H9 (cell line): ENCODE measurements around the gene ATP5PO. TPM values are rescaled to one million over a fixed set of nuclear protein-coding genes. Genes with fewer than 3 reads are reported as not detected.
A peak's percentile ranks its signal among the peaks of the same experiment; 100 is the strongest.

Source experiments
- DNase-seq: peaks from one replicate; pipeline ENCODE4 v3.0.0-alpha.2; 2017
- H2AFZ ChIP-seq: one replicate; pipeline ENCODE4 v1.6.1; 2013; ENCODE audit warnings: mild to moderate bottlenecking, low read length, control low read depth, moderate library complexity
- H2AK5ac ChIP-seq: 2 replicates; pipeline ENCODE4 v1.6.1; 2013; ENCODE audit warnings: low read length, control low read depth, mixed read lengths; ENCODE audit not compliant: insufficient read length
- H2BK120ac ChIP-seq: one replicate; pipeline ENCODE4 v1.6.1; 2013; ENCODE audit warnings: low read depth, mild to moderate bottlenecking, low read length, control low read depth, inconsistent platforms; ENCODE audit not compliant: poor library complexity, severe bottlenecking
- H2BK12ac ChIP-seq: 2 replicates; pipeline ENCODE4 v1.6.1; 2013; ENCODE audit warnings: low read length, control low read depth, mixed read lengths, low read depth; ENCODE audit not compliant: insufficient read length
- H2BK15ac ChIP-seq: 2 replicates; pipeline ENCODE4 v1.6.1; 2013; ENCODE audit warnings: low read depth, low read length, control low read depth
- H2BK20ac ChIP-seq: one replicate; pipeline ENCODE4 v1.6.1; 2013; ENCODE audit warnings: low read depth, mild to moderate bottlenecking, low read length, control low read depth, inconsistent platforms; ENCODE audit not compliant: poor library complexity, severe bottlenecking
- H2BK5ac ChIP-seq: 2 replicates; pipeline ENCODE4 v1.6.1; 2013; ENCODE audit warnings: low read length, control low read depth, mixed read lengths; ENCODE audit not compliant: insufficient read length
- H3K14ac ChIP-seq: 2 replicates; pipeline ENCODE4 v1.6.1; 2013; ENCODE audit warnings: low read length, control low read depth; ENCODE audit not compliant: insufficient read depth
- H3K18ac ChIP-seq: 2 replicates; pipeline ENCODE4 v1.6.1; 2013; ENCODE audit warnings: low read depth, mild to moderate bottlenecking, mixed read lengths, low read length, control low read depth; ENCODE audit not compliant: insufficient read length
- H3K23ac ChIP-seq: 2 replicates; pipeline ENCODE4 v1.6.1; 2013; ENCODE audit warnings: low read length, control low read depth, mixed read lengths, low read depth; ENCODE audit not compliant: insufficient read length
- H3K23me2 ChIP-seq: 2 replicates; pipeline ENCODE4 v1.6.1; 2013; ENCODE audit warnings: low read depth, mild to moderate bottlenecking, mixed read lengths, low read length, control low read depth; ENCODE audit not compliant: insufficient read length, poor library complexity, severe bottlenecking
- H3K27ac ChIP-seq: 2 replicates; pipeline ENCODE4 v1.5.1; 2013; ENCODE audit warnings: low read length, control low read depth, mixed read lengths, low read depth; ENCODE audit not compliant: insufficient read length
- H3K27me3 ChIP-seq: 2 replicates; pipeline ENCODE4 v1.6.1; 2013; ENCODE audit warnings: low read length, control low read depth, inconsistent platforms; ENCODE audit not compliant: insufficient read depth
- H3K4ac ChIP-seq: 2 replicates; pipeline ENCODE4 v1.6.1; 2013; ENCODE audit warnings: low read depth, mild to moderate bottlenecking, control low read depth, inconsistent platforms, low read length, moderate library complexity
- H3K4me1 ChIP-seq: 2 replicates; pipeline ENCODE4 v1.6.1; 2013; ENCODE audit warnings: low read length, control low read depth, inconsistent platforms; ENCODE audit not compliant: insufficient read depth
- H3K4me2 ChIP-seq: 2 replicates; pipeline ENCODE4 v1.6.1; 2013; ENCODE audit warnings: low read length, control low read depth, mixed read lengths; ENCODE audit not compliant: insufficient read length, insufficient read depth
- H3K56ac ChIP-seq: 2 replicates; pipeline ENCODE4 v1.6.1; 2013; ENCODE audit warnings: low read depth, mild to moderate bottlenecking, mixed read lengths, low read length, control low read depth; ENCODE audit not compliant: insufficient read length
- H3K79me1 ChIP-seq: 2 replicates; pipeline ENCODE4 v1.6.1; 2013; ENCODE audit warnings: low read depth, mild to moderate bottlenecking, moderate library complexity, low read length, control low read depth, inconsistent platforms; ENCODE audit not compliant: insufficient read depth, poor library complexity, severe bottlenecking
- H3K79me2 ChIP-seq: 2 replicates; pipeline ENCODE4 v1.6.1; 2013; ENCODE audit warnings: low read length, control low read depth, inconsistent platforms; ENCODE audit not compliant: insufficient read depth
- H3K9ac ChIP-seq: 2 replicates; pipeline ENCODE4 v1.6.1; 2013; ENCODE audit warnings: low read length, control low read depth, mixed read lengths; ENCODE audit not compliant: insufficient read length; ENCODE audit errors: extremely low read depth
- H3K9me3 ChIP-seq: one replicate; pipeline ENCODE4 v1.6.1; 2013; ENCODE audit warnings: low read depth, low read length, inconsistent platforms; ENCODE audit not compliant: control insufficient read depth
- H3T11ph ChIP-seq: one replicate; pipeline ENCODE4 v1.6.1; 2013; ENCODE audit warnings: mild to moderate bottlenecking, low read length, control low read depth, inconsistent platforms
- H4K20me1 ChIP-seq: one replicate; pipeline ENCODE4 v1.6.1; 2013; ENCODE audit not compliant: control insufficient read depth, insufficient read length, insufficient read depth
- H4K5ac ChIP-seq: 2 replicates; pipeline ENCODE4 v1.6.1; 2013; ENCODE audit warnings: low read depth, mild to moderate bottlenecking, mixed read lengths, low read length, control low read depth; ENCODE audit not compliant: insufficient read length
- H4K8ac ChIP-seq: replicated peaks from 2 replicates; pipeline ENCODE4 v1.6.1; 2013; ENCODE audit warnings: low read length, control low read depth, mixed read lengths, low read depth; ENCODE audit not compliant: insufficient read length
- H4K91ac ChIP-seq: 2 replicates; pipeline ENCODE4 v1.6.1; 2013; ENCODE audit warnings: low read depth, mild to moderate bottlenecking, moderate library complexity, mixed read lengths, low read length, control low read depth; ENCODE audit not compliant: insufficient read length
- H3K27ac Mint-ChIP-seq, 3 experiments: 2 replicates in 2 of 3; 3 replicates in 1 of 3; pipeline ENCODE4 v1.8.0; 2020 to 2021; ENCODE audit warnings: mixed read lengths in 3 of 3, mild to moderate bottlenecking in 1 of 3, moderate library complexity in 1 of 3
- H3K27me3 Mint-ChIP-seq: 2 replicates; pipeline ENCODE4 v1.8.0; 2021; ENCODE audit warnings: low read depth, mild to moderate bottlenecking, moderate library complexity, mixed read lengths
- H3K36me3 Mint-ChIP-seq, 3 experiments: 2 replicates in 2 of 3; 3 replicates in 1 of 3; pipeline ENCODE4 v1.8.0; 2020 to 2021; ENCODE audit warnings: low read depth in 3 of 3, mixed read lengths in 3 of 3; ENCODE audit not compliant: insufficient read depth in 1 of 3
- H3K4me1 Mint-ChIP-seq, 2 experiments: 2 replicates each; pipeline ENCODE4 v1.8.0; 2020; ENCODE audit warnings: mixed read lengths in 2 of 2
- H3K4me3 Mint-ChIP-seq, 2 experiments: 2 replicates in 1 of 2; 3 replicates in 1 of 2; pipeline ENCODE4 v1.8.0; 2020 to 2021; ENCODE audit warnings: mild to moderate bottlenecking in 2 of 2, mixed read lengths in 2 of 2, moderate library complexity in 1 of 2
- H3K9me3 Mint-ChIP-seq, 2 experiments: 2 replicates in 1 of 2; 3 replicates in 1 of 2; pipeline ENCODE4 v1.8.0; 2020; ENCODE audit warnings: mild to moderate bottlenecking in 2 of 2, mixed read lengths in 2 of 2, moderate library complexity in 1 of 2
- CTCF ChIP-seq: fragments of 200-600 bp; sonication (generic); conservative IDR thresholded peaks from 3 replicates; pipeline ENCODE4 v1.8.0; 2021; ENCODE audit warnings: antibody characterized with exemption, mild to moderate bottlenecking
- WGBS: extraction: QIAGEN DNeasy Blood & Tissue Kit; methylation state at CpG from one replicate; pipeline ENCODE4 v1.1.7; 2013; ENCODE audit warnings: missing lambda C conversion rate, low lambda C conversion rate, mixed read lengths; ENCODE audit not compliant: insufficient read length; ENCODE audit errors: extremely low coverage; 5-methylcytosine and 5-hydroxymethylcytosine counted together
- total RNA-seq: library from RNA; stranded (reverse); gene quantifications from 2 replicates; pipeline ENCODE4 v1.2.1, GENCODE V29; 2021

Gene ATP5PO
- total RNA-seq, 1 experiment from 2014 or later: 275 TPM

GRCh38 chr21:33895356-33895755, 20.2 kb downstream of the ATP5PO start:
- TF ChIP-seq CTCF: no peak
- Histone ChIP-seq H4K20me1 (peaks cover 3% of the 10 kb centered on the region), H3K18ac (no peak overlapping the region), H2BK20ac (no peak overlapping the region), H2BK12ac (no peak overlapping the region), H2AFZ (no peak overlapping the region), H2BK5ac (no peak overlapping the region), H3K9me3 (no peaks in the 10 kb centered on the region), H3K27me3 (no peaks in the 10 kb centered on the region), H2AK5ac (no peak overlapping the region), H3K27ac (no peak overlapping the region), H4K5ac (no peak overlapping the region), H3K23me2 (no peaks in the 10 kb centered on the region), H3K56ac (no peak overlapping the region), H3K4ac (no peak overlapping the region), H3T11ph (no peak overlapping the region), H3K14ac (no peak overlapping the region), H3K79me1 (no peaks in the 10 kb centered on the region), H2BK120ac (no peak overlapping the region), H2BK15ac (no peak overlapping the region), H3K4me2 (no peak overlapping the region), H3K23ac (no peak overlapping the region), H4K91ac (no peak overlapping the region), H3K4me1 (no peaks in the 10 kb centered on the region; the same call in none of the 2 replicates), H3K9ac (no peak overlapping the region), H3K79me2 (no peaks in the 10 kb centered on the region), H4K8ac (peak overlapping the region; percentile 7)
- H3K9me3 Mint-ChIP-seq: peaks cover 2 to 10% of the 10 kb centered on the region in 2 experiments; a peak in 2 of 5 replicates
- peak overlapping the region in 2 of 3 experiments; percentile 49 to 85; a peak in 4 of 7 replicates for H3K27ac Mint-ChIP-seq
- H3K4me1 Mint-ChIP-seq: peaks cover 23 to 28% of the 10 kb centered on the region in 2 experiments
- peaks cover 5% of the 10 kb centered on the region for H3K27me3 Mint-ChIP-seq
- DNase-seq: no peak
- WGBS: 95% methylated on average over 4 of the region's 28 CpGs
- no peaks in the 10 kb centered on the region for H3K36me3 Mint-ChIP-seq
- H3K4me3 Mint-ChIP-seq: peak overlapping the region; percentile 21 to 35; a peak in 4 of 5 replicates
